Adrenal gland (tissue), 12 donors: ENCODE data around the gene LETMD1. TPM values are rescaled to one million over a fixed set of nuclear protein-coding genes. Genes with fewer than 3 reads are reported as not detected.

Experiments
- DNase-seq, 7 donors: peaks; one replicate each; pipeline ENCODE4 v3.0.0-alpha.2; 2019 to 2020
- H3K27ac ChIP-seq, 5 donors: fragments of 200-600 bp; sonication (generic) in 4 of 5; 1 replicate in 3 of 5; 2 replicates in 2 of 5; pipeline versions ENCODE4 v1.5.1 to v1.8.0; 2016 to 2020; ENCODE audit warnings: mild to moderate bottlenecking in 1 of 5
- H3K27me3 ChIP-seq: fragments of 200-600 bp; 2 replicates; pipeline ENCODE4 v1.8.0; 2021
- H3K36me3 ChIP-seq, 2 donors: fragments of 200-600 bp; replicated peaks in 1 of 2; 1 replicate in 1 of 2; 2 replicates in 1 of 2; pipeline versions ENCODE4 v1.5.1 to v1.8.0; 2018 to 2022
- H3K4me1 ChIP-seq, 2 donors: fragments of 200-600 bp; replicated peaks in 1 of 2; 1 replicate in 1 of 2; 2 replicates in 1 of 2; pipeline versions ENCODE4 v1.5.1 to v1.8.0; 2018 to 2021
- H3K4me3 ChIP-seq, 4 donors: fragments of 200-600 bp; sonication (generic) in 3 of 4; one replicate each; pipeline ENCODE4 v1.5.1; 2016 to 2018
- H3K9me3 ChIP-seq, 3 donors: fragments of 200-600 bp; sonication (generic) in 1 of 3; replicated peaks in 1 of 3; 1 replicate in 2 of 3; 2 replicates in 1 of 3; pipeline versions ENCODE4 v1.5.1 to v1.8.0; 2016 to 2021
- CTCF ChIP-seq, 6 experiments: fragments of 450-650 bp in 4 of 6; fragments of 200-600 bp in 2 of 6; sonication (generic) in 1 of 6; IDR thresholded peaks; 1 replicate in 5 of 6; 2 replicates in 1 of 6; pipeline versions ENCODE4 v1.5.1 to v1.8.0; 2016 to 2021; ENCODE audit warnings: antibody characterized with exemption in 6 of 6, mild to moderate bottlenecking in 2 of 6, moderate library complexity in 1 of 6
- POLR2A ChIP-seq, 2 donors: fragments of 450-650 bp; IDR thresholded peaks; one replicate each; pipeline ENCODE4 v1.6.1; 2017; ENCODE audit warnings: antibody characterized with exemption in 2 of 2, mild to moderate bottlenecking in 2 of 2, moderate library complexity in 1 of 2
- WGBS, 4 donors: extraction: QIAGEN DNeasy Blood & Tissue Kit in 2 of 4; methylation state at CpG; one replicate each; pipeline versions ENCODE4 v1.1.5 to v1.1.7; 2013 to 2017; 5-methylcytosine and 5-hydroxymethylcytosine counted together
- intact Hi-C, 2 donors: fragments of 100-400 bp; cut with DNase I; formaldehyde crosslinking; loops; one replicate each; pipeline versions ENCODE4 v1.14.1 to v1.15.0; 2022 to 2023
- polyA plus RNA-seq, 3 donors: library from polyadenylated mRNA; stranded (reverse); fragments of 200-250 nt in 2 of 3; fragments of 350-450 nt in 1 of 3; fragmentation: Illumina TruSeq in 1 of 3; extraction: RNeasy Lipid Tissue Mini Kit (QIAGEN cat#74804) in 1 of 3; gene quantifications; one replicate each; pipeline ENCODE4 v1.2.3, GENCODE V29; 2013 to 2014
- total RNA-seq, 9 donors: library from RNA; depleted of rRNA in 4 of 9; stranded (reverse); fragments of >200 nt in 4 of 9; fragments of 120-200 nt in 1 of 9; fragmentation: NEBNext Ultra II Directional in 1 of 9; extraction: Animal tissue kit (Norgen Biotek cat#: 25700) in 1 of 9; gene quantifications; one replicate each; pipeline versions ENCODE4 v1.1.0 to v1.2.4, GENCODE V29; 2013 to 2023
- donor health status: healthy with polysubstance abuse.
- donor health status: Bipolar disorder and iron deficiency.
- donor health status: DM: yes; HTN: yes; CAD: no.
- donor health status: DM: no; HTN: no; CAD: no.
- donor health status: DM: no; HTN: no; CAD: no.
- donor health status: DM: yes; HTN: yes; CAD: no.

The LETMD1 gene
- total and polyA plus RNA-seq, 12 donors, result 37.7 to 122 (median 73.2) TPM

- no peak overlapping the region for H3K27ac ChIP-seq
- no peaks in the 10 kb centered on the region for H3K27me3 ChIP-seq
- DNase-seq, result no peak
- TF ChIP-seq POLR2A (IDR thresholded peaks at IDR 0.05) (no peak), CTCF (IDR thresholded peaks at IDR 0.05) (no peak)
- H3K9me3 ChIP-seq, result no peaks in the 10 kb centered on the region
- no peaks in the 10 kb centered on the region for H3K36me3 ChIP-seq
- WGBS, 4 donors, result 82 to 87% (median 84%) methylated on average over 2 of the region's 2 CpGs
- H3K4me1 ChIP-seq, result peaks cover 15 to 44% of the 10 kb centered on the region in 2 donors
- intact Hi-C loops, result no loop called here
- no peak overlapping the region for H3K4me3 ChIP-seq
These were observed 28.2 kb upstream of the LETMD1 start for GRCh38 chr12:51019927-51020326.

DNA sequence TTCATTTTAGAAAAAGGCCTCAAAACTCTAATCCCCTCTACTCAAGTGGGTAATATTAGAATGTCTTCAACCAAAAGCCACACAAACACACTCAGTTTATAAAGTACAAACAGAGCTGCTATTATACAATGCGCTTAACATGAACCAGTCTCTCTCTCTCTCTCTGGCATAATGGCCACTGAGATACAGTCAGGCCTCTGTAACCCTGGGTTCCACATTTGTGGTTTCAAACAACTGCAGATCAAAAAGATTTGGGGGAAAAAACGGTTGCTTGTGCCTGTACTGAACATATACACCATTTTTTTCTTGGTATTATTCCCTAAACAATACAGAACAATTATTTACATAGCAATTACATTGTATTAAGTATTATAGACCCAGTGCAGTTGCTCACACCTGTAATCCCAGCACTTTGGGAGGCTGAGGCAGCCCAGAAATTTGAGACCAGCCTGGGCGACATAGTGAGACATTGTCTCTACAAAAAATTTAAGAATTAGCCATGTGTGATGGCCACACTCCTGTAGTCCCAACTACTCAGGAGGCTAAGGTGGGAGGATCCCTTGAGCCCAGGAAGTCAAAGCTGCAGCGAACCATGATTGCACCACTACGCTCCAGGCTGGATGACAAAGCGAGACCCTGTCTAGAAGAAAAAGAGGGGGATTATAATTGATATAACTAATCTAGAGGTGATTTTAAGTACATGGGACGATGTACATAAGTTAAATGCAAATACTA lies 27.5 kb upstream of the LETMD1 start:
- Histone ChIP-seq H3K27me3 (no peaks in the 10 kb centered on the region), H3K4me1 (peaks cover 15 to 44% of the 10 kb centered on the region in 2 donors), H3K36me3 (no peaks in the 10 kb centered on the region), H3K9me3 (no peaks in the 10 kb centered on the region), H3K27ac (no peak overlapping the region), H3K4me3 (no peak overlapping the region)
- DNase-seq, result no peak
- intact Hi-C loops, result no loop called here
- 86 to 93% (median 89%) methylated on average over 7 of the region's 7 CpGs for WGBS, 4 donors
- TF ChIP-seq POLR2A (IDR thresholded peaks at IDR 0.05), result no peak
- TF ChIP-seq CTCF (IDR thresholded peaks at IDR 0.05), result no peak

DNA sequence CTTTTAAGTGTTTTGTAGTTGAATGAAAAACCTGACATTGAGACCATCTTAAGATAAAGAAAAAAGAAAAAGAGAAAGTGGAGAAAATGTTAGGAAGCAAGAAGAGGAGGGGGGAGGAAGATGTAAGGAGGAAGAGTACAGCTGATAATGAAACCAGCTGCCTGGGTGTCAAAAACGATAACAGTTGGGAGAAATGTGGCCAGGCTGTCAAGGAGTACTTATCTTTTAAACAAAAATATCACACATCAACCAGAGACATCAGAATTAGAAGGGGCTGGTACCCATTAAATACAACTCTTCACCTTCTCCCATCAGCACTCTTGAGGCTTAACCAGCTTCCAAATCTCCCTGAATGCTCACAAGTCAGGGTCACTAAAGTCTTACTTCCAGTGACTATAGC lies 26.4 kb upstream of the LETMD1 start:
- Histone ChIP-seq H3K27ac (peak overlapping the region in 1 of 5 donors; percentile 26), H3K4me1 (peaks cover 15 to 44% of the 10 kb centered on the region in 2 donors), H3K9me3 (no peaks in the 10 kb centered on the region), H3K4me3 (no peak overlapping the region), H3K27me3 (no peaks in the 10 kb centered on the region), H3K36me3 (no peaks in the 10 kb centered on the region)
- intact Hi-C loops, result no loop called here
- no peak for DNase-seq
- TF ChIP-seq CTCF (IDR thresholded peaks at IDR 0.05) (no peak), POLR2A (IDR thresholded peaks at IDR 0.05) (no peak)
- 18 to 48% (median 38%) methylated on average over 1 of the region's 1 CpG for WGBS, 4 donors

DNA sequence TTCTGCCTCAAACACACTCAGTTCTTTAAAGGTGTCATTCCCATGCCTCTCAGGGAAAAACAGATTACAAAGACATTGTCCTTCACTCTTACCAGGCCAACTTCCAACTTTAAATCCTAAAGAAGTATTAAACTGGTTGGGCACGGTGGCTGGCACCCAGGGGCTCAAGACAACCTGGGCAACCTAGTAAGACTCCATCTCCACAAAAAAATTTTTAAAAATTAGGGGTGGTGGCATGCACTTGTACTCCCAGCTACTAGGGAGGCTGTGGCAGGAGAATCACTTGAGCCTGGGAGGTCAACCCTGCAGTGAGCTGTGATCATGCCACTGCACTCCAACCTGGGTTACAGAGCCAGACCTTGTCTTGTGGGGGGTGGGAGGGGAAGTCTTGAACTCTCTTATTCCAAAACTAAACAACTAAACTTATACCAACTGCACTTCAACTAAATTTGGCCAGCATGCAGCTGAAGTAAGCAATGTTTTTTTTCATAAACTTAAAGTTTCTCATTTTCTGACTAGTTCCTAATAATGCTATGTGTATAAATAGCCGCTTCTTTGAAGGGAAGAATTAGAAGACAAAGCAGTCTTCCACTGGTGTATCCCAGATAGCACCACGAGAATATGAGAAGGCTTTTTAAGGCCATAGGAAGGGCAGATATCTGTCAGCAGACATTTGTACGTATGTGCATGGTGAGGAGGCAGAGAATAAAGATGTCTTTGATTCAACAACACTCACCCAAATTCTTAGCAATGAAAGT lies 24.3 kb upstream of the LETMD1 start:
- peak overlapping the region in 2 of 4 donors; percentile 35 to 70 for H3K4me3 ChIP-seq
- intact Hi-C loops, result no loop called here
- H3K36me3 ChIP-seq, result no peaks in the 10 kb centered on the region
- DNase-seq, result peak in 2 of 7 donors; percentile 30 to 32
- 32 to 49% (median 38%) methylated on average over 4 of the region's 4 CpGs for WGBS, 4 donors
- peaks cover 10 to 34% of the 10 kb centered on the region in 2 donors for H3K4me1 ChIP-seq
- no peak for TF ChIP-seq CTCF (IDR thresholded peaks at IDR 0.05)
- no peak for TF ChIP-seq POLR2A (IDR thresholded peaks at IDR 0.05)
- H3K27ac ChIP-seq, result peak overlapping the region; percentile 56 to 98 (median 93)
- H3K27me3 ChIP-seq, result no peaks in the 10 kb centered on the region
- no peaks in the 10 kb centered on the region for H3K9me3 ChIP-seq
